Mesodermal cell (in vitro differentiated cells): ENCODE results near the gene ZNF503.
"Not testable (repeated sequence)": the region's sequence is repeated elsewhere in the genome, so short reads cannot be mapped to it uniquely, and the experiment has no call there.

Source experiments
- H3K27ac ChIP-seq: 2 replicates; pipeline ENCODE4 v1.7.0; 2013; ENCODE audit warnings: mild to moderate bottlenecking, low read depth, low read length, moderate library complexity; ENCODE audit not compliant: severe bottlenecking
- H3K36me3 ChIP-seq: 2 replicates; pipeline ENCODE4 v1.7.1; 2013; ENCODE audit warnings: mild to moderate bottlenecking, low read length, moderate library complexity; ENCODE audit not compliant: control insufficient read depth, insufficient read depth
- H3K4me1 ChIP-seq: one replicate; pipeline ENCODE4 v1.7.1; 2013; ENCODE audit warnings: mild to moderate bottlenecking, low read length; ENCODE audit not compliant: insufficient read depth, control insufficient read depth, poor library complexity, severe bottlenecking
- H3K4me3 ChIP-seq: 2 replicates; pipeline ENCODE4 v1.7.0; 2013; ENCODE audit warnings: low read length, control low read depth, mild to moderate bottlenecking; ENCODE audit not compliant: insufficient read depth, poor library complexity, severe bottlenecking; ENCODE audit errors: extremely low read depth
- H3K9me3 ChIP-seq: 2 replicates; pipeline ENCODE4 v1.7.1; 2013; ENCODE audit warnings: mild to moderate bottlenecking, low read length, moderate library complexity; ENCODE audit not compliant: control insufficient read depth
- WGBS, 2 experiments: methylation state at CpG; one replicate each; pipeline ENCODE4 v1.1.5; 2013; ENCODE audit warnings: missing lambda C conversion rate in 2 of 2; ENCODE audit not compliant: insufficient coverage in 2 of 2; 5-methylcytosine and 5-hydroxymethylcytosine counted together

The ZNF503 gene

GRCh38 chr10:75367901-75368300, 33.7 kb downstream of the ZNF503 start:
- H3K4me1 ChIP-seq = no peaks in the 10 kb centered on the region
- 79 to 94% methylated on average over 2 of the region's 2 CpGs for WGBS, 2 experiments
- no peaks in the 10 kb centered on the region for H3K36me3 ChIP-seq
- H3K27ac ChIP-seq = no peak overlapping the region
- no peak overlapping the region for H3K4me3 ChIP-seq
- peaks cover 5% of the 10 kb centered on the region for H3K9me3 ChIP-seq

GRCh38 chr10:75367021-75367487, 34.5 kb downstream of the ZNF503 start:
- no peak overlapping the region for H3K27ac ChIP-seq
- no peaks in the 10 kb centered on the region for H3K4me1 ChIP-seq
- H3K9me3 ChIP-seq = peaks cover 5% of the 10 kb centered on the region
- no peaks in the 10 kb centered on the region for H3K36me3 ChIP-seq
- 83 to 95% methylated on average over 6 to 8 of the region's 8 CpGs for WGBS, 2 experiments
- H3K4me3 ChIP-seq = no peak overlapping the region

- Histone ChIP-seq H3K4me1 (peaks cover 8% of the 10 kb centered on the region), H3K4me3 (no peak overlapping the region), H3K9me3 (no peaks in the 10 kb centered on the region), H3K36me3 (no peaks in the 10 kb centered on the region), H3K27ac (no peak overlapping the region)
- WGBS, 2 experiments = 100% methylated on average over 3 of the region's 4 CpGs
Observed at GRCh38 chr10:75363431-75363830, 38.1 kb downstream of the ZNF503 start.

- WGBS, 2 experiments = 68 to 85% methylated on average over 3 to 4 of the region's 8 CpGs
- H3K4me3 ChIP-seq, H3K9me3 ChIP-seq, H3K4me1 ChIP-seq, H3K36me3 ChIP-seq, H3K27ac ChIP-seq: not testable (repeated sequence)
Observed at GRCh38 chr10:75359876-75360275, 41.7 kb downstream of the ZNF503 start.

GRCh38 chr10:75358835-75359421, 42.6 kb downstream of the ZNF503 start:
- 82 to 85% methylated on average over 5 to 6 of the region's 6 CpGs for WGBS, 2 experiments
- no peak overlapping the region for H3K27ac ChIP-seq
- H3K4me3 ChIP-seq = no peak overlapping the region
- no peaks in the 10 kb centered on the region for H3K36me3 ChIP-seq
- H3K9me3 ChIP-seq = no peaks in the 10 kb centered on the region
- peaks cover 10% of the 10 kb centered on the region for H3K4me1 ChIP-seq

- Histone ChIP-seq H3K4me3 (no peak overlapping the region), H3K27ac (no peak overlapping the region), H3K9me3 (no peaks in the 10 kb centered on the region), H3K36me3 (no peaks in the 10 kb centered on the region), H3K4me1 (peaks cover 10% of the 10 kb centered on the region)
- WGBS, 2 experiments = 80 to 90% methylated on average over 2 to 4 of the region's 5 CpGs
Observed at GRCh38 chr10:75358132-75358531, 43.4 kb downstream of the ZNF503 start.

- no peaks in the 10 kb centered on the region for H3K9me3 ChIP-seq
- no peaks in the 10 kb centered on the region for H3K36me3 ChIP-seq
- H3K27ac ChIP-seq = no peak overlapping the region
- H3K4me1 ChIP-seq = peaks cover 14% of the 10 kb centered on the region
- no peak overlapping the region for H3K4me3 ChIP-seq
- 94% methylated on average over 3 of the region's 4 CpGs for WGBS, 2 experiments
Observed at GRCh38 chr10:75357500-75357899, 44.1 kb downstream of the ZNF503 start.

GRCh38 chr10:75356484-75356883, 45.1 kb downstream of the ZNF503 start:
- Histone ChIP-seq H3K36me3 (no peaks in the 10 kb centered on the region), H3K4me3 (no peak overlapping the region), H3K9me3 (no peaks in the 10 kb centered on the region), H3K4me1 (peaks cover 14% of the 10 kb centered on the region), H3K27ac (no peak overlapping the region)
- 59 to 89% methylated on average over 3 to 6 of the region's 6 CpGs for WGBS, 2 experiments

- Histone ChIP-seq H3K27ac (no peak overlapping the region), H3K36me3 (no peaks in the 10 kb centered on the region)
- 83% methylated on average over 1 of the region's 1 CpG; no CpG with 5 or more reads in 1 of the 2 experiments for WGBS, 2 experiments
Observed at GRCh38 chr10:75355706-75356105, 45.9 kb downstream of the ZNF503 start.

GRCh38 chr10:75353183-75353582, 48.4 kb downstream of the ZNF503 start:
- no peaks in the 10 kb centered on the region for H3K9me3 ChIP-seq
- WGBS, 2 experiments = 77 to 78% methylated on average over 6 to 7 of the region's 7 CpGs
- no peaks in the 10 kb centered on the region for H3K36me3 ChIP-seq
- no peak overlapping the region for H3K4me3 ChIP-seq
- peaks cover 11% of the 10 kb centered on the region for H3K4me1 ChIP-seq
- no peak overlapping the region for H3K27ac ChIP-seq

More at GRCh38 chr10:75355706-75356105, 45.9 kb downstream of the ZNF503 start:
- Histone ChIP-seq H3K4me3 (no peak overlapping the region), H3K9me3 (no peaks in the 10 kb centered on the region), H3K4me1 (peaks cover 18% of the 10 kb centered on the region)

- H3K27ac ChIP-seq = no peak overlapping the region
- WGBS, 2 experiments = 61 to 64% methylated on average over 2 of the region's 5 CpGs
Observed at GRCh38 chr10:75352650-75353049, 48.9 kb downstream of the ZNF503 start.

More at GRCh38 chr10:75352650-75353049, 48.9 kb downstream of the ZNF503 start:
- H3K4me3 ChIP-seq = no peak overlapping the region
- H3K4me1 ChIP-seq = peaks cover 11% of the 10 kb centered on the region
- H3K9me3 ChIP-seq = no peaks in the 10 kb centered on the region
- H3K36me3 ChIP-seq = no peaks in the 10 kb centered on the region
